GM18951 (cell line): ENCODE data around the gene ZNF683.
"Not testable (repeated sequence)": the region's sequence is repeated elsewhere in the genome, so short reads cannot be mapped to it uniquely, and the experiment has no call there.

Experiments
- POLR2A ChIP-seq: IDR thresholded peaks from 4 replicates; pipeline ENCODE4 v1.6.1; 2011; ENCODE audit warnings: mild to moderate bottlenecking; ENCODE audit not compliant: insufficient read length, insufficient read depth; ENCODE audit errors: extremely low read depth
- in situ Hi-C: fragments of 300-500 bp; cut with MboI; formaldehyde crosslinking; loops from one replicate; pipeline ENCODE4 v1.12.0; 2022; ENCODE audit warnings: low sequenced_read_pairs, mixed read lengths, inconsistent platforms; ENCODE audit not compliant: unreplicated experiment

Gene ZNF683

DNA sequence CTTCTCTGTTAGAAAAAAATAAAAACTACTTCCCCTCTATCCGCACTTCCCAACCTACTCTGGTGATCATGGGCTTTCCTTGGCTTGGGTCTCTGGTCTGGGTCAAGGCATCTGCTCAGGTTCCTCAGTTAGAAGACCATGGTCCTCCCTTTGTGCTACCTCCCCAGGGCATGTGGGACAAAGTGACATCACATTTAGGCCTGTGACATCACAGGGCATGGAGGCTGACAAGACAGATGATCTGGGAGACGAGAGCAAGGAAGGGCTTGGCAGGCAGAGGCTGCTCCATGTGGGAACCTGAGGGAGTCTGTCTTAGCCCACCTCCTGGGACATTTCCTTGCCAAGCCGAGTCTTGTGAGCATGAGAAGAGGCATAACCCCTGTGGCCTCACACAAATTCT, at the start of gene ZNF683:
Gene ZNF683 (minus strand): TSS at position 140 of the 400 bp plus-strand sequence. CDS start 4,179 bp downstream, outside the sequence.
- in situ Hi-C loops = not testable (repeated sequence)

DNA sequence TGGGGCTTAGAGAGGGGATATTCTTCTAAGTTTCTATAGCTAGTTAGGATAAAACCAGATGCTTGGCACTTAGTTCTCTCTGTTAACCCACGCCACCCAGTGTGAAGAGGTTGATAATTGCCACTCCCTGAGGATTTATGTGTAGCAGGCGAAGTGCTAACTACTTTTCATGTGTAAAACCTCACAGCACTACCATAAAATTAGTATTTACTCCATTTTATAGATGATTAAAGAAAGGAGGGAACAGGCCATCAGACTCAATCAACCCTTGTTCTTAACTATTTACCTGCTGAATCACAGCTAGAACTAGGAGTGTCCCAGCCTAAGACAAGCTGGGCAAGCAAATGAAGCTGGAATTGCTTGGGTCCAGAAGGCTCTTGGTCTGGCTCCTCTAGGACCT, 46.9 kb upstream of the ZNF683 start:
- TF ChIP-seq POLR2A = no peak
- in situ Hi-C loops = no loop called here

DNA sequence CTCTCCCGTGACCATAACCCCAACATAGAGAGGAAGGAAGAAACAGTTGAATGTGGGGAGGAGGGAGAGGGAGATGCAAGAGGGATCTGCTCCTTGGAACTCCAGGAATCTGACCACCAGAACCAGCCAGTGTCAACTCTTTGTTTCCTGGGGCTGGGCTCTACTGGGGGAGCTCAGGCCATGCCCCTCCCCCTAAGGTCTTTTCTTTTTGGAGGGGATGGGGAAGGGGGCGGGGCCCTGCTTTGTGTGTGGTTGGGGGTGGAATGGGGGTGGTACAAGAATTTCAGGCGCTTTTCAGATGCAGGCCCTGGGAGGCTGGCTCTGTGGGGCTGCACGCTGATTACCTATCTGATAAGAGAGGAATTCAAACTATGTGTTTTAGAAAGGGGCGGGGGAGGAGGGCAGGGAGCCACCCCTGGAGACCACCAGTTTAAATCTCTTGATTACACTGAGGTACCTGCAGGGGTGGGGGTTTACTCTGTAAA, 46.4 kb upstream of the ZNF683 start:
- no peak for TF ChIP-seq POLR2A
- in situ Hi-C loops = no loop called here

DNA sequence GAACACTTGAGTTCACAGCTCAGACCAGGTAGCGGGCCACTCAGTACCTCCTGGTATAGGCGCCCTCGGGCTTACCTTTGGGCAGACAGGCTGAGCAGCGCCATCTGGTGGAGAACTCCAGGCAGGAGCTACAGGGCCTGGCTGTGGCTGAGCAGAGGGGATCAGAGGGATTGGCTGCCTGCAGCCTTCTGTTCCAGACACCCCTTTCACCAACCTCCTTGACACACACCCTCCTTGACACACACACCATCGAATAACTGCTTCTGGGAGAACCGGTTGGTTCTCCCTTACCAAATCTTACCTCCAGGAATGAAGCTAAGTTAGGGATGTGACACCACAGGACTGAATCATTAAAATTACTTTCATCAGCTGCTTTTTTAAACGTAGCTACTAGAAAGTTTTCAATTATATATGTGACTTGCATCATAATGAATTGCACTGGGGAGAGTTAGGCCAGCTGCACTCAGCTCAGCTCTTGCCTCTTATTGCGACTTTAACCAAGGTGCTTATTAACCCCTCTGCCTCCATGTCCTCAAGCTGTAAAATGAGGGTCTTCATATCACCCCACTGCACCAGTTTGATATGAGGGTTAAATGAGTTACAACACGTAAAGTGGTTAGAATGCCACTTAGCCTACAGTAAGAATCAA, 44.7 kb upstream of the ZNF683 start:
- in situ Hi-C loops = no loop called here
- TF ChIP-seq POLR2A = no peak

DNA sequence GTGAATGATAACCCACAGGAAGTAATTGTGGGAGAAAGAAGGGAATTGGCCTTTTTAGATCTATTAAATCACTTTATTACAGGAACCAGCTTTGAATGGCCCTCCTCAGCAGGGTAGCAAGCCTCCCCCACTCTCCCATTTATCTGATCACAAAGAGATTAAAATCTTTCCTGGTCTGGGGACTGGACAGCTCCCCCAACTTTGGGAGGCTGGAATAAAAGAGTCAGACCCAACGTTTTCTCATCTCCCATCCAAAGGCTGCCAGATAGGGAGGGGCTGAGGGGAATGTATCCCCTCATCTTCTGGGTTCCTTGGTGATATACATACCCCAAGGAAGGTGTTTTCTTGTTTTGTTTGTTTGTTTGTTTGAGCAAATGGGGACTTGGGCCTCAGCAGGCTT, 40.5 kb upstream of the ZNF683 start:
- TF ChIP-seq POLR2A = no peak
- in situ Hi-C loops = no loop called here

DNA sequence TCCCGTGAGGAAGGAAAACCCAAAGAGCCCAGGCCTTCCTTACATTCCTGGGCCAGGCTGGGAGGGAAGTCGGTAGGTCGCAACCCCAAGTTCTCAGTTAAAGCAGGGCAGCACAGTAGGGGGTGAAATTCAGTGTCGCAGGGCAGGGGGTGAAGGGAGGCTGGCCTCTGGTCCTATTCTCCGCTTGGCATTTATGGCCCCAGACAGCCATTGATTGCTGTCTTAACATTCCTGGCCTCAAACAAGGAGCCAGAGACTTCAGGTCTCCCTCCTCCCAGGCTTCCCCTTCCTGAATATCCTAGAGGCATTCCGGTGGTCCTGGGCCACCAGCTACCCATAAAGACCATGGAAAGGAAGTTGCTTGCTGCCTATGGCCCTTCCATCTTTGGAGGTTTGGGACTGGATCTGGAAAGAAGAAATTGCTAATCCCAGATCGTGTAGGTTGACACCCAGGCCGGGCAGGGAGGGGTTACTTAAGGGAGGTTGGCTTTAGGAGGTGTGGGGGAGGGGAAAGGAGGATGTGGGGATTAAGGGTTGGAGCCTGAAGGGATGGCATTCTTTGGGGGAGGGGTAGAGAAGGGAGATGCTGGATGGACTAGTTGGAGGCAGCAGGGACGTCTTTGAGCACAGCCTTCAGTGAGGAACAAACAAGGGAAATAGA, 39.8 kb upstream of the ZNF683 start:
- TF ChIP-seq POLR2A = no peak
- in situ Hi-C loops = no loop called here

DNA sequence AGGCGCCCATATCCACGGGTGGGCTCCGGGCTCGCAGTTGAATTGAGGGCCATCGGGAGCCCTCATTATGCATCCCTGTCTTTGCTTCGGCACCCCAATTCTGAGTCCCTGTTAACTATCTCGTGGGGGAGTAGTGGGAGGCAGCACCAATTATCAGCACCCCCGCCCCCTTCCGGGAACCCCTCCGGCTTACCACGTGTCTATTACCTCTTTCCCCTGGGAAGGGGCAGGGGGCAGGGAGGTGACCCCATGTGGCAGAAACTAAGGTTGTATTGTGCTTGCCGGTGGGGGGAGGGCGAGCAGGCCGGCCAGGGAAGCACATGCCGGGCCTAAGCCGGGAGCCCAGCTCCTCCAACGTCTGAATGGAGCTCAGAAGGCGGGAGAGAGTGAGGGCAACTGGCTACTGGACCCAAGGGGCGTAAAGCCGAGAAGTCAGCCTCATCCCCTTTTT, 39.1 kb upstream of the ZNF683 start:
- TF ChIP-seq POLR2A = no peak
- in situ Hi-C loops = no loop called here

DNA sequence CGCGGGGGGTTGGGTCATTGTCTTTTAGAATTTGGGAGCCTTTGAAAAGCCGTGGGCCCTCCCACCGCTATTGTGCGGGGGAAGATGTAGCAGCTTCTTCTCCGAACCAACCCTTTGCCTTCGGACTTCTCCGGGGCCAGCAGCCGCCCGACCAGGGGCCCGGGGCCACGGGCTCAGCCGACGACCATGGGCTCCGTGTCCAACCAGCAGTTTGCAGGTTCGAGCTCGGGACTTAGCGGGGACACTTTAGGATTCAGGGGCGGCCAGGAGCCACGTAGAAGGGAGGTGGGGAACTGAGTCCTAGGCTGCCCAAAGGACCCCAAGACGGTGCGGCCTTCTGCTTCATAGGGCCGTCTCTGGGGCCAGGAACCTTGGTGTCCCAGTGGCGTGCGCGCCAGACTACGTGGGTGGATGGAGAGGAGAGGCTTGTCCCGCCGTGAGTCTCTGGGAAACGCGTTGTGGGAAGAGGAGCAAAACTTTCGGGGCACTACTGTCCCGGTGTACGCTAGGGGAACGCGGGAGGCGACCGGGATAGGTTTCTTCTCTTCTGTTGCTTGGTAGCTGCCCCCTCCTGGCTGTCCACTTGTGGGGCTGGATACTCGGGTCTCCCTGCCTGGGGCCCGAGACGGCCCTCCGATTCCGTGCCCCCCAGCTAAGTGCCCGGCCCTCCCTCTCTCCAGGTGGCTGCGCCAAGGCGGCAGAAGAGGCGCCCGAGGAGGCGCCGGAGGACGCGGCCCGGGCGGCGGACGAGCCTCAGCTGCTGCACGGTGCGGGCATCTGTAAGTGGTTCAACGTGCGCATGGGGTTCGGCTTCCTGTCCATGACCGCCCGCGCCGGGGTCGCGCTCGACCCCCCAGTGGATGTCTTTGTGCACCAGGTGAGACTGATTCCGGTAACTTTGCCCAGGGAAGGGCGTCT, 38.4 kb upstream of the ZNF683 start, which contains the start of gene LIN28A:
Gene LIN28A (plus strand): TSS at position 112 of the 918 bp plus-strand sequence. CDS start 75 bp downstream, at position 187.
- in situ Hi-C loops = no loop called here
- TF ChIP-seq POLR2A = no peak

DNA sequence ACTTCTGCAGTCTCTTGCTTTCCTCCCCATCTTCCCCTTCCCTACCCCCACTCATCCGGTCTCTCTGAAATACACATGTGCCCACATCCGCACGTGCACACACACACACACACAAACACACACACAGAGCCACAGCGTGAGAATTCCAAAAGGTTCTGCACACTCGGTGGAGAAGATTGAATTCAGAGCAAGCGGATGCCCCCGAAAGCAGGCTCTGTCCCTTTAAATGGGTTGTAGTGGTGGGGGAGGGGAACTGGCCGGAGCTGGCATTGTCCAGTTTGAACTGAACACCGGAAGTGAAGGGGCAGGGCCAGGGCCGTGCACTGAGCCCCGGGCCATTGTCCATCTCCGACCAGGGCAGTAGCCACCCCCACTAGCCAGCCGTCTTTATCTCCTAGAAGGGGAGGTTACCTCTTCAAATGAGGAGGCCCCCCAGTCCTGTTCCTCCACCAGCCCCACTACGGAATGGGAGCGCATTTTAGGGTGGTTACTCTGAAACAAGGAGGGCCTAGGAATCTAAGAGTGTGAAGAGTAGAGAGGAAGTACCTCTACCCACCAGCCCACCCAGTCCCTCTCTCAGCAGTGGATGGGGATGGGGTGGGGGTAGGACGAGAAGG, 36.7 kb upstream of the ZNF683 start:
- in situ Hi-C loops = no loop called here
- TF ChIP-seq POLR2A = no peak

DNA sequence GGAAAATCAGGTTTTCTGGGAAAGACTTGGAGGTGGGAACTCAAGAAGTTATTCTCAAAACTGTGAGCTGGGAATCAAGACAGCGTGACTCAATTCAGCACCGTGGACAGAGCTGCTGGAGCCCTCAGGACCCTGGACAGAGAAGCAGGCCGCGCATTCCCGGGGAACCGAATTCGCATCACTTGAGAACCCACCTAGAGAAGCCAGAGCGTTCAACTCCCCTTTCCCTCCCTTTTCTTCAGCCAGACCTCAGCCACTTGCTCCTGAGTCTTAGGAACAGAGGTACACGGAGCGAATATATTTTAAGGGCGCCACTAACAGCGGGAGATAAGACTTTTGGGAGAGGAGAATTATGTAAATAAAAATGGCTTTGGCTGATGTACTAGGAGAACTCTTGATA, 36.1 kb upstream of the ZNF683 start:
- in situ Hi-C loops = no loop called here
- no peak for TF ChIP-seq POLR2A

DNA sequence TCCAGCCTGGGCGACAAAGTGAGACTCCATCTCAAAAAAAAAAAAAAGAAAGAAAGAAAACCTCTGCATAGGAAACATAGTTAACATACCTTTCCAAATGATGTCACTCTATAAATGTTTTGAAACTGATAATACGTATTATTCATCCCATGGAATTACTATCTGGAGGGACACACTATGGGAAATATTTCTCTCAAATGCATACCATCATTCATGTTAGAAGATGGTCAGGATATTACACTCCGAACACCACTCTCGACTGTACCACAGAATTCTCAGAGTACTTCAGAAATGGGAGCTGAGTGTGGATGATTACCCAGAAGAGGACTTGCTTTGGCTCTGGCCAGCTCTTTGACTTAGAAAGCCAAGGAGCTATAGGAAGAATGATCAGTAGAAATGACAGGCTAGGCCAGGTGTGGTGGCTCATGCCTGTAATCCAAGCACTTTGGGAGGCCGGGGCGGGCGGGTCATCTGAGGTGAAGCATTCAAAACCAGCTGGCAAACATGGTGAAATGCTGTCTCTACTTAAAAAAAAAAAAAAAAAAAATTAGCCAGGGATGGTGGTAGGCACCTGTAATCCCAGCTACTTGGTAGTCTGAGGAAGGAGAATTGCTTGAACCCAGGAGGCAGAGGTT, 32.8 kb upstream of the ZNF683 start:
- in situ Hi-C loops = no loop called here
- no peak for TF ChIP-seq POLR2A

DNA sequence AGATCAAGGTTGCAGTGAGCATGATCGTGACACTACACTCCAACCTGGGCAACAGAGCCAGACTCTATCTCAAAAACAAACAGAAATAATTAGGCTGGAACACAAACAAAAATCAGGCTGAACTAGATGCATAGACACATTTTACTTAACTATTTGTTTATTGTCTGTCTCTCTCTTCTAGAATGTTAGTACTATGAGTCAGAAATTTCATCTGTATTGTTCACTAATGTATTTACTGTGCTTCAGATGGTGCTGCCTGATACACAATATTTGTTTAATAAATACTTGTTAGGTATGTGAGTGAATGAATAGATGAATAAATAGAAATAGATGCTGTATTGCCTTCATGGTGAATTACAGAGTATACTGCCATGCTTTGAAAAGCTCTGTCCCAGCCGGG, 32.1 kb upstream of the ZNF683 start:
- in situ Hi-C loops = no loop called here
- no peak for TF ChIP-seq POLR2A
